LNCaP clone FGC (cell line): ENCODE data around the gene SAPCD1.

Experiments
- DNase-seq: peaks from one replicate; pipeline ENCODE4 v3.0.0-alpha.2; 2011; ENCODE audit warnings: low read depth
- H3K4me3 ChIP-seq: 2 replicates; pipeline ENCODE4 v1.5.1; 2011; ENCODE audit warnings: mild to moderate bottlenecking, low read depth, low read length, control low read depth
- CTCF ChIP-seq: IDR thresholded peaks from 2 replicates; pipeline ENCODE4 v1.5.1; 2012; ENCODE audit warnings: mild to moderate bottlenecking; ENCODE audit not compliant: control insufficient read depth, insufficient read depth; ENCODE audit errors: extremely low read depth

SAPCD1 gene

GRCh38 chr6:31740397-31741223, 21.8 kb upstream of the SAPCD1 start:
- H3K4me3 ChIP-seq, result peak overlapping the region; percentile 77
- DNase-seq, result no peak
- TF ChIP-seq CTCF, result no peak

GRCh38 chr6:31741815-31742214, 20.6 kb upstream of the SAPCD1 start:
- TF ChIP-seq CTCF, result no peak
- H3K4me3 ChIP-seq, result no peak overlapping the region
- no peak for DNase-seq

- DNase-seq, result no peak
- TF ChIP-seq CTCF, result no peak
- H3K4me3 ChIP-seq, result no peak overlapping the region
Observed at GRCh38 chr6:31742894-31743293, 19.6 kb upstream of the SAPCD1 start.

- DNase-seq, result no peak
- no peak for TF ChIP-seq CTCF
- H3K4me3 ChIP-seq, result no peak overlapping the region
Observed at GRCh38 chr6:31744422-31744821, 18.0 kb upstream of the SAPCD1 start.

GRCh38 chr6:31749301-31750036, 13.0 kb upstream of the SAPCD1 start:
- no peak for TF ChIP-seq CTCF
- no peak overlapping the region for H3K4me3 ChIP-seq
- DNase-seq, result no peak

GRCh38 chr6:31750411-31751022, 11.9 kb upstream of the SAPCD1 start:
- H3K4me3 ChIP-seq, result no peak overlapping the region
- no peak for TF ChIP-seq CTCF
- DNase-seq, result no peak
